ENCODE measurements around the gene CHCHD6. TPM values are rescaled to one million over a fixed set of nuclear protein-coding genes. Genes with fewer than 3 reads are reported as not detected.

The CHCHD6 gene
- total RNA-seq, 1 donor from 2014 or later: 17.2 TPM

DNA sequence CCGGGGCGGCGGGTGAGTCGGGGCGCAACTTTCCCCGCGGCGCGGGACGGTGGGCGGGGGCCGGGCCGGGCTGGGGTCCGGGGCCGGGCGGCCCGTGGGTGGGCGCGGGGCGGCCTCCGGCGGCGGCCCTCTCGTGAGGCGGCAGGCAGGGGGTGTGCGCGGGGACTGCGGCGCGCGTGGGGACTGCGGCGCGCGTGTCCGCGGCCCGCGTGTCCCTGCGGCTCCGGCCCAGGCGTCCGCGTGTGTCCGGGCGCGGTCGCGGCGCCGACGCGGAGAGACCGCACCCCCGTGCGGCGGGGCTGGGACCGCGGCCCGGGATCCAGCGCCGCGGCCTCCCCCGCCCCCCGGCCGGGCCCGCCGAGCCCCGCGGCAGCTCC lies 279.2 kb downstream of the CHCHD6 start:
- TF ChIP-seq, protein P1, sequence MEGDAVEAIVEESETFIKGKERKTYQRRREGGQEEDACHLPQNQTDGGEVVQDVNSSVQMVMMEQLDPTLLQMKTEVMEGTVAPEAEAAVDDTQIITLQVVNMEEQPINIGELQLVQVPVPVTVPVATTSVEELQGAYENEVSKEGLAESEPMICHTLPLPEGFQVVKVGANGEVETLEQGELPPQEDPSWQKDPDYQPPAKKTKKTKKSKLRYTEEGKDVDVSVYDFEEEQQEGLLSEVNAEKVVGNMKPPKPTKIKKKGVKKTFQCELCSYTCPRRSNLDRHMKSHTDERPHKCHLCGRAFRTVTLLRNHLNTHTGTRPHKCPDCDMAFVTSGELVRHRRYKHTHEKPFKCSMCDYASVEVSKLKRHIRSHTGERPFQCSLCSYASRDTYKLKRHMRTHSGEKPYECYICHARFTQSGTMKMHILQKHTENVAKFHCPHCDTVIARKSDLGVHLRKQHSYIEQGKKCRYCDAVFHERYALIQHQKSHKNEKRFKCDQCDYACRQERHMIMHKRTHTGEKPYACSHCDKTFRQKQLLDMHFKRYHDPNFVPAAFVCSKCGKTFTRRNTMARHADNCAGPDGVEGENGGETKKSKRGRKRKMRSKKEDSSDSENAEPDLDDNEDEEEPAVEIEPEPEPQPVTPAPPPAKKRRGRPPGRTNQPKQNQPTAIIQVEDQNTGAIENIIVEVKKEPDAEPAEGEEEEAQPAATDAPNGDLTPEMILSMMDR (IDR thresholded peaks at IDR 0.05; ENCODE audit: partially characterized antibody, unreplicated experiment): no peak
- no peak overlapping the region for H3K27ac Mint-ChIP-seq (ENCODE audit: unreplicated experiment)
- H3K4me1 Mint-ChIP-seq (ENCODE audit: low read depth, unreplicated experiment): peaks cover 11% of the 10 kb centered on the region
- no peak overlapping the region for H3K4me3 Mint-ChIP-seq (ENCODE audit: unreplicated experiment)
- H3K9me3 Mint-ChIP-seq (ENCODE audit: unreplicated experiment): peaks cover 8% of the 10 kb centered on the region
- H3K36me3 Mint-ChIP-seq (ENCODE audit: unreplicated experiment): no peaks in the 10 kb centered on the region
- peaks cover 12% of the 10 kb centered on the region for H3K27me3 Mint-ChIP-seq (ENCODE audit: unreplicated experiment)
- DNase-seq: no peak

DNA sequence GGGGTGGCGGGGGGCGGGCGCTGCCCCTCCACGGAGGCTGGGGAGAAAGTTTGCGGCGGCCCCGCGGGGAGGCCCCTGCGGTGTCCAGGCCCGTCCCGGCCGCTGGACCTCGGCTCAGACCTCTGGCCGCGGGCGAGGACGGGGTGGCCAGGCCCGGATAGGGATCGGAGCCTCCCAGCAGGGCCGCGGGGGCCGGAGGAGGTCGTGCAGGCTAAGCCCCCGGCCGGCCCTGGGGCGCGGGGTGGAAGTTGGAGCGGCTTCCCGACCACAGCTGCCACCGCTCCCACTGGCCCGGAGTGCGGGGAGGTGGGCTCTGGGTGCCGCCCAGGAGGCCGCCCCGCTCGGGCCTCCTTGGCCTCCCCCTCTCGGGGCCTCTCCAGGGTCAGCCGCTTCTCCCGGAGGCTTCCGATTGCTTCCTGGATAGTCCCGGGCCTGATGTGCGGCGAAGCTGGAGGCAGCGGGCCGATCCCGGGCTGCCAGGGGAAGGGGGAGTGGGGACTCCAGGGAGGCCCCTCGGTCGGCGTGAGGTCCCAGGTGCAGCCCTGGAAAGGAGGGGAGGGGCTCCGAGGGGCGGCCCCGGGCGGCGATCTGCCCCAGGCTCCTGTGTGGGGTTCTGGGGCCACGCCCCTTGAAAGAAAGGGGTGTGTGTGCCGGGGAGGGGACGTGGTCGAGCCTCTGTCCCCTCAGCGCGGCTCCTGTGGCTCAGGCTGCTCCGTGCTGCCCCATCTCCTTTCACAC lies 279.8 kb downstream of the CHCHD6 start:
- Mint-ChIP-seq H3K9me3 (ENCODE audit: unreplicated experiment) (peaks cover 8% of the 10 kb centered on the region), H3K27ac (ENCODE audit: unreplicated experiment) (no peak overlapping the region), H3K4me1 (ENCODE audit: low read depth, unreplicated experiment) (peaks cover 11% of the 10 kb centered on the region), H3K27me3 (ENCODE audit: unreplicated experiment) (peaks cover 8% of the 10 kb centered on the region), H3K4me3 (ENCODE audit: unreplicated experiment) (peak overlapping the region; percentile 82), H3K36me3 (ENCODE audit: unreplicated experiment) (no peaks in the 10 kb centered on the region)
- DNase-seq: peak; percentile 64
- TF ChIP-seq, protein P1 (IDR thresholded peaks at IDR 0.05; ENCODE audit: partially characterized antibody, unreplicated experiment): no peak

DNA sequence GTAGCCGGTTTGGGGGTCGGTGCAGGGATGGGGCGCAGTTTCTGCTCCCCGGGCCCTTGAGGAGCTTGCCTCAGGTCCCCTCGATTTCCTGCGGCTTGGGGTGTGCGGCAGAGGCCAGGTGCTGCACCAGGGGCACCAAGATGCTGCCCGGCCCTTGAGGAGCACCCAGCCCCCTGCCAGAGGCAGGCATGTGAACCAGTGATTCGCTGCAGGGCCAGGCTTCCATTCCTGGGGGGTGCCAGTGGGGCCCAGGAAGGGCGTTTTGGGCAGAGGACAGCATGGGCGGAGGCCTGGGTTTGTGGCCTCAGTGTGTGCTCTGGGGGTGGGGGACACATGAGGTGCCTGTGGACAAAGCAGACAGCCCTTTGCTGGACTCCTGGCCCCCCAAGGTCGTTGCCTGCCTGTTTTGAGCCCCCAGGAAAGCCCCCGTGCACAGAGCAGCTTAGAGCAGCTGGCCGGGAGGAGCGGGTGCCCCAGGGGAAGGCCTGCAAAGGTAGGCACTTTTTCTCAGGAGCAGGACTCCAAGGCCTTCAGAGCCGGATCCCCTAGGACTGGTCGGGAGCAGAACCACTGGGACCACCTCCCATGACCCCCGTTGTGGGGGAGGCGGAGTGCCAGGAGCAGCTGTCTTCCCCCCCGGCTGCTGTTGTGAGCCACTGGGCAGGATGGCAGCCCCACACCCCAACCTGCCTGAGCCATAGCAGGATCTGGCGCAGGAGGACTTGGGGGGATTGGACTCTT lies 280.5 kb downstream of the CHCHD6 start:
- H3K4me3 Mint-ChIP-seq (ENCODE audit: unreplicated experiment): peak overlapping the region; percentile 82
- no peak for DNase-seq

DNA sequence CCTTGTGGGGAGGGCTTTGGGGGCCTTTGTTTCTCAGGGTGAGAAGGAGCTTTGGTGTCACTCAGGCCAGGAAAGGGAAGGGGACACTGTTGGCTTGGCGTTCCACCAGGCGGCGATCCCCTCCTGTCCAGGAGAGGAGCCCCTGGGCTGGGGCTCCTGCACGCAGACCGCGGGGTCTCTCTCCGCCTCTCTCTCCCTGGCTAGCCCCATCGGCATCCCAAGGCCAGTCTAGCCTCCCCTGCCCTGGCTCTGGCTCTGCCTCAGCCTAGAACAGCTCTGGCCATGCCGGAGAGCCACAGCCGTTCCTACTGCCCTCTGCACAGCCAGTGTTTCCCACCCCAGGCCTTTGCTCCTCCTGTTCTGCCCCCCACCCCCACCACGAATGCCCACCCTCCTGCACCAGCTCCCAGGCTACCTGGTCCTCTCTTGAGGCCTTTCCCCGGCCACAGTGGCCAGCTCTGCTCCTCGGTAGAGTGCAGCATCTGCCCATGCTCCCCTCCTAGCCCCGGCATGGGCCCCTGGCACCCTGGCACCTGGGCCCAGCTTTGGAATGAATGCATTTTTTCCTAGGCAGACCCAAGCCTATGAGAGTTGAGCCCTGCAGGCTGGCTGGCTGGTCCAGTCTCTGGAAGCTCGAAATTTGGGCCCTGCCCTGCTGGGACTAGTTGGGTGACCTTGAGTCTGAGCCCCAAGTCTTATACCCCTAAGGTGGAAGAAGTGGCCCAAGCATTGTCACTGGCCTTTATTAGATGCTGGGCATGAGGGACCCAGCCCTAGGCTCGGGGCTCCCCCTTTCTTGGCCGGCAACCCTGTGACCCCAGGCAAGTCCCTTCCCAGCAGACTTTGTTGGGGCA lies 281.3 kb downstream of the CHCHD6 start:
- Mint-ChIP-seq H3K27ac (ENCODE audit: unreplicated experiment) (no peak overlapping the region), H3K9me3 (ENCODE audit: unreplicated experiment) (peaks cover 6% of the 10 kb centered on the region), H3K4me3 (ENCODE audit: unreplicated experiment) (peak overlapping the region; percentile 82), H3K36me3 (ENCODE audit: unreplicated experiment) (no peaks in the 10 kb centered on the region), H3K4me1 (ENCODE audit: low read depth, unreplicated experiment) (peaks cover 11% of the 10 kb centered on the region), H3K27me3 (ENCODE audit: unreplicated experiment) (peaks cover 13% of the 10 kb centered on the region)
- TF ChIP-seq, protein P1 (IDR thresholded peaks at IDR 0.05; ENCODE audit: partially characterized antibody, unreplicated experiment): no peak
- peak; percentile 64 for DNase-seq

More for the DNA sequence above, 280.5 kb downstream of the CHCHD6 start:
- Mint-ChIP-seq H3K27ac (ENCODE audit: unreplicated experiment) (peak overlapping the region; percentile 59), H3K27me3 (ENCODE audit: unreplicated experiment) (peaks cover 13% of the 10 kb centered on the region), H3K9me3 (ENCODE audit: unreplicated experiment) (peaks cover 6% of the 10 kb centered on the region), H3K4me1 (ENCODE audit: low read depth, unreplicated experiment) (peaks cover 11% of the 10 kb centered on the region), H3K36me3 (ENCODE audit: unreplicated experiment) (no peaks in the 10 kb centered on the region)
- TF ChIP-seq, protein P1 (IDR thresholded peaks at IDR 0.05; ENCODE audit: partially characterized antibody, unreplicated experiment): no peak
